GM12878 (cell line): ENCODE measurements around the gene AGBL5. TPM values are rescaled to one million over a fixed set of nuclear protein-coding genes. Genes with fewer than 3 reads are reported as not detected.

Experiments used
- ATAC-seq: fragments of 200-7000 bp; cut with Tn5 transposase; 3 replicates; pipeline ENCODE4 v1.9.1; 2020; ENCODE audit warnings: mild to moderate bottlenecking, moderate library complexity
- BruUV-seq: library from RNA; stranded (reverse); fragments of 400-500 nt; replicated peaks from 2 replicates; lab custom pipeline; 2021; lab: Mats Ljungman, UMichigan
- CTCF ChIA-PET: fragments of 300-600 bp; sonication (Branson Sonifier 250); formaldehyde crosslinking; extraction: SDS; loops from one replicate; lab custom pipeline; 2021; ENCODE audit warnings: inconsistent platforms; lab: Yijun Ruan, JAX
- POLR2A ChIA-PET: fragments of 350-600 bp; formaldehyde crosslinking; extraction: SDS; loops from one replicate; lab custom pipeline; 2021; ENCODE audit warnings: inconsistent platforms; lab: Charles Lee
- RAD21 ChIA-PET: fragments of 300-600 bp; sonication (Branson Sonifier 250); formaldehyde crosslinking; loops from one replicate; lab custom pipeline; 2023; ENCODE audit warnings: antibody characterized with exemption; ENCODE audit not compliant: unreplicated experiment; lab: Charles Lee
- SMC1A ChIA-PET: fragments of 300-600 bp; sonication (Branson Sonifier 250); formaldehyde crosslinking; loops from one replicate; lab custom pipeline; 2023; ENCODE audit not compliant: unreplicated experiment, uncharacterized antibody; lab: Charles Lee
- DNase-seq: peaks from one replicate; pipeline ENCODE4 v3.0.0-alpha.2; 2011; ENCODE audit warnings: low read depth, low spot score
- FAIRE-seq: peaks from 3 replicates; lab custom pipeline; 2011; peaks lifted over from hg19 to GRCh38; lab: Jason Lieb, UNC
- H2AFZ ChIP-seq: 2 replicates; pipeline ENCODE4 v1.6.0; 2011; ENCODE audit warnings: low read depth, low read length, control low read depth; ENCODE audit not compliant: control insufficient read depth
- H3K27ac ChIP-seq: 2 replicates; pipeline ENCODE4 v1.5.1; 2011; ENCODE audit warnings: control low read depth; ENCODE audit not compliant: control insufficient read depth, insufficient read depth
- H3K27me3 ChIP-seq, 2 experiments: replicated peaks in 1 of 2; 2 replicates each; pipeline versions ENCODE4 v1.6.0 to v1.6.1; 2011; ENCODE audit warnings: low read length in 1 of 2; ENCODE audit not compliant: control insufficient read depth in 2 of 2, insufficient read depth in 2 of 2
- H3K36me3 ChIP-seq, 2 experiments: 2 replicates each; pipeline ENCODE4 v1.5.1; 2011; ENCODE audit warnings: low read length in 1 of 2; ENCODE audit not compliant: control insufficient read depth in 2 of 2, insufficient read depth in 2 of 2
- H3K4me1 ChIP-seq: 2 replicates; pipeline ENCODE4 v1.6.1; 2011; ENCODE audit warnings: mild to moderate bottlenecking, low read length, moderate library complexity, mixed read lengths; ENCODE audit not compliant: control insufficient read depth, insufficient read depth
- H3K4me2 ChIP-seq: 2 replicates; pipeline ENCODE4 v1.6.0; 2011; ENCODE audit warnings: control low read depth; ENCODE audit not compliant: control insufficient read depth, insufficient read depth
- H3K4me3 ChIP-seq: fragments of 200-600 bp; sonication (generic); 2 replicates; pipeline ENCODE4 v1.5.1; 2016
- H3K79me2 ChIP-seq: 2 replicates; pipeline ENCODE4 v1.6.0; 2011; ENCODE audit warnings: low read length; ENCODE audit not compliant: control insufficient read depth, insufficient read depth
- H3K9ac ChIP-seq: 2 replicates; pipeline ENCODE4 v1.8.0; 2011; ENCODE audit warnings: low read length, control low read depth, mixed read lengths; ENCODE audit not compliant: control insufficient read depth, insufficient read depth
- H3K9me3 ChIP-seq: replicated peaks from 3 replicates; pipeline ENCODE4 v1.5.1; 2011; ENCODE audit warnings: mild to moderate bottlenecking, low read length; ENCODE audit not compliant: control insufficient read depth, insufficient read depth
- H4K20me1 ChIP-seq: 2 replicates; pipeline ENCODE4 v1.6.0; 2011; ENCODE audit not compliant: control insufficient read depth, insufficient read depth
- ASH2L ChIP-seq: fragments of 300-600, 200-600 bp; sonication (generic); IDR thresholded peaks from 2 replicates; pipeline ENCODE4 v1.6.1; 2017; ENCODE audit warnings: low read depth, mild to moderate bottlenecking, borderline replicate concordance
- BCL11A ChIP-seq: IDR thresholded peaks from 2 replicates; pipeline ENCODE4 v1.6.1; 2011; ENCODE audit warnings: low read depth, low read length
- CHD1 ChIP-seq: IDR thresholded peaks from 2 replicates; pipeline ENCODE4 v1.6.1; 2012; ENCODE audit warnings: low read depth, low read length, improper control_type of control experiment
- CHD2 ChIP-seq: IDR thresholded peaks from 2 replicates; pipeline ENCODE4 v1.6.1; 2011; ENCODE audit warnings: low read depth, low read length, improper control_type of control experiment, borderline replicate concordance
- FOS ChIP-seq: IDR thresholded peaks from 3 replicates; pipeline ENCODE4 v1.6.1; 2011; ENCODE audit warnings: borderline replicate concordance; ENCODE audit not compliant: insufficient read length; ENCODE audit errors: extremely low read depth
- GABPA ChIP-seq: IDR thresholded peaks from 2 replicates; pipeline ENCODE4 v1.6.1; 2014; ENCODE audit warnings: antibody characterized with exemption, low read depth, mild to moderate bottlenecking, inconsistent platforms
- HSF1 ChIP-seq: fragments of 150-350 bp; IDR thresholded peaks from 2 replicates; pipeline ENCODE4 v1.6.1; 2014; ENCODE audit warnings: mild to moderate bottlenecking, low read depth, low read length
- JUND ChIP-seq: IDR thresholded peaks from 2 replicates; pipeline ENCODE4 v1.6.1; 2012; ENCODE audit warnings: low read depth, mild to moderate bottlenecking, low read length, improper control_type of control experiment, moderate library complexity
- MTA2 ChIP-seq: fragments of 450-650 bp; IDR thresholded peaks from 2 replicates; pipeline ENCODE4 v1.6.1; 2016; ENCODE audit warnings: low read depth, mild to moderate bottlenecking, moderate library complexity
- PBX3 ChIP-seq: IDR thresholded peaks from 2 replicates; pipeline ENCODE4 v1.6.1; 2011; ENCODE audit warnings: mild to moderate bottlenecking, low read depth, low read length, moderate library complexity; ENCODE audit not compliant: insufficient replicate concordance
- RB1 ChIP-seq: fragments of 450-650 bp; formaldehyde crosslinking; IDR thresholded peaks from 2 replicates; pipeline ENCODE4 v1.6.1; 2017; ENCODE audit warnings: mild to moderate bottlenecking, borderline replicate concordance
- RELA ChIP-seq: fragments of 450-650 bp; IDR thresholded peaks from 2 replicates; pipeline ENCODE4 v1.8.0; 2014; ENCODE audit warnings: borderline replicate concordance; ENCODE audit not compliant: partially characterized antibody
- RELB ChIP-seq: fragments of 450-650 bp; IDR thresholded peaks from 2 replicates; pipeline ENCODE4 v1.6.1; 2017; ENCODE audit warnings: low read depth, mild to moderate bottlenecking, moderate library complexity
- RFX5 ChIP-seq: IDR thresholded peaks from 2 replicates; pipeline ENCODE4 v1.6.1; 2011; ENCODE audit warnings: low read depth, low read length, improper control_type of control experiment
- STAT1 ChIP-seq: fragments of 450-650 bp; conservative IDR thresholded peaks from 2 replicates; pipeline ENCODE4 v1.6.1; 2014; ENCODE audit warnings: antibody characterized with exemption, mild to moderate bottlenecking
- USF2 ChIP-seq: IDR thresholded peaks from 2 replicates; pipeline ENCODE4 v1.6.1; 2011; ENCODE audit warnings: low read depth, low read length, improper control_type of control experiment, borderline replicate concordance
- ZNF217 ChIP-seq: fragments of 450-650 bp; IDR thresholded peaks from 2 replicates; pipeline ENCODE4 v1.6.1; 2017; ENCODE audit warnings: antibody characterized with exemption, mild to moderate bottlenecking
- ZNF24 ChIP-seq: fragments of 450-650 bp; IDR thresholded peaks from 2 replicates; pipeline ENCODE4 v1.6.1; 2017; ENCODE audit warnings: antibody characterized with exemption, mild to moderate bottlenecking
- WGBS: methylation state at CpG from one replicate; pipeline ENCODE4 v1.1.6; 2016; ENCODE audit warnings: low lambda C conversion rate; ENCODE audit not compliant: insufficient replicate concordance, insufficient coverage; ENCODE audit errors: missing lambda C conversion rate; 5-methylcytosine and 5-hydroxymethylcytosine counted together
- in situ Hi-C: fragments of 300-500 bp; cut with MboI; formaldehyde crosslinking; loops from 9 replicates; pipeline ENCODE4 v1.14.3; 2018; ENCODE audit warnings: mixed read lengths
- intact Hi-C: fragments of 100-400 bp; cut with micrococcal nuclease; formaldehyde crosslinking; loops from one replicate; pipeline ENCODE4 v1.14.2; 2022; ENCODE audit not compliant: unreplicated experiment
- polyA plus RNA-seq, 11 experiments: library from polyadenylated mRNA; depleted of rRNA in 4 of 11; unstranded in 6 of 11; stranded (reverse) in 5 of 11; fragments of >200 nt; fragmentation: Nextera tagmentation in 4 of 11; fragmentation: Illumina TruSeq in 1 of 11; extraction: Ambion mirVana in 4 of 11; extraction: Trizol in 1 of 11; gene quantifications; 1 replicate in 1 of 11; 2 replicates in 10 of 11; pipeline versions ENCODE4 v1.2.1 to v1.2.3, GENCODE V29; 2011 to 2016; ENCODE audit warnings: inconsistent platforms in 2 of 11, missing spikeins in 2 of 11, low read depth in 1 of 11
- total RNA-seq, 4 experiments: library from RNA; depleted of rRNA in 3 of 4; stranded (reverse); fragments of >200 nt in 3 of 4; fragmentation: Illumina TruSeq in 1 of 4; extraction: Trizol in 1 of 4; gene quantifications; 2 replicates each; pipeline versions ENCODE4 v1.2.1 to v1.2.3, GENCODE V29; 2013 to 2021

The AGBL5 gene
- total and polyA plus RNA-seq, 10 of the 15 experiments (the other 5 are each of a cell fraction or from before 2014, with no cell fraction given) = 1.9 to 28.5 (median 19.5) TPM

- no peak overlapping the region for H3K27ac ChIP-seq
- no peak for ATAC-seq
- RAD21 ChIA-PET = no interaction called here
- no peak overlapping the region for H2AFZ ChIP-seq
- in situ Hi-C loops = no loop called here
- no peaks in the 10 kb centered on the region for H4K20me1 ChIP-seq
- POLR2A ChIA-PET = interaction anchor here (0.7 kb wide), 1 partner anchor 26 kb away, joined by 3 read pairs; the partner anchor contains the start of gene AGBL5
- no peaks in the 10 kb centered on the region for H3K27me3 ChIP-seq
- TF ChIP-seq STAT1 (no peak), USF2 (no peak), ZNF24 (no peak), FOS (no peak), CHD2 (no peak), RELA (no peak), ZNF217 (no peak), PBX3 (no peak), MTA2 (no peak), BCL11A (no peak), HSF1 (no peak), GABPA (no peak), JUND (no peak), ASH2L (no peak), RB1 (no peak), CHD1 (no peak), RELB (no peak), RFX5 (no peak)
- TF ChIP-seq, all 136 proteins: peak for 0
- Histone ChIP-seq H3K36me3 (no peaks in the 10 kb centered on the region), H3K4me3 (no peak overlapping the region), H3K79me2 (peaks cover 2% of the 10 kb centered on the region), H3K4me2 (no peak overlapping the region), H3K4me1 (peaks cover 41% of the 10 kb centered on the region), H3K9me3 (no peaks in the 10 kb centered on the region), H3K9ac (no peak overlapping the region)
- FAIRE-seq (no peak), DNase-seq (no peak)
- CTCF ChIA-PET = interaction anchor here (1.1 kb wide), 2 partner anchors 11 to 25 kb away, joined by 3 to 9 read pairs; partner anchors contain the start of genes AGBL5 and KHK
- SMC1A ChIA-PET = interaction anchor here (0.7 kb wide), 1 partner anchor 31 kb away, joined by 3 read pairs; no protein-coding TSS in a partner anchor
- WGBS = 92% methylated on average over 4 of the region's 4 CpGs
- intact Hi-C loops = no loop called here
- no TSS peak for BruUV-seq
Observed at GRCh38 chr2:27076323-27076722, 24.9 kb downstream of the AGBL5 start.
